GM21367 (cell line): ENCODE results near the gene NARS2.
A peak's percentile ranks its signal among the peaks of the same experiment; 100 is the strongest.

Experiments used
- ATAC-seq: cut with Tn5 transposase; IDR thresholded peaks from one replicate; pipeline ENCODE4 v1.9.1; 2021; ENCODE audit not compliant: unreplicated experiment

Gene NARS2

GRCh38 chr11:78417175-78417887, 157.3 kb downstream of the NARS2 start, which contains the start of gene GAB2:
TSS of gene GAB2 (minus strand) at chr11:78417820. CDS start at chr11:78417720, 100 bp downstream.
- ATAC-seq, result no peak

- peak; percentile 50 for ATAC-seq
These were observed 158.1 kb downstream of the NARS2 start for GRCh38 chr11:78416285-78417174.

DNA sequence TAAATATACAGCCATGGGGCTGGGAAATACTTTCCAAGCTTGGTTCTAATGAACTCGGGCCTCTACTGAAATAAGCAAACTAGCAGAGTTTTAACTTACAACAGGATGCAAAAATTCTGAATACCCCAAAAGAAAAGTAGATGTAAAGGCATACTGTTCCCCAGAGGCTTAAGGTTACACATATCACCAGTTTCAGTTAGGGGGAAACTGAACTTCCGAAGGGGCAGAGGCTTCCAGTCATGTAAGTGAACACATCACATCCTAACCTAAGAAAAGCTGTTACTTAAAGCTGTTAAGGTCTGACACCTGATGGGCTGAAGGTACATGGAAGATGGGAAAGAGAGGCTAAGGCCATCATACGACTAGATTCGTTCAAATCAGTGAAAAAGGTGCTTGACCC, 159.3 kb downstream of the NARS2 start:
- no peak for ATAC-seq

GRCh38 chr11:78414321-78415051, 160.2 kb downstream of the NARS2 start:
- ATAC-seq, result no peak

DNA sequence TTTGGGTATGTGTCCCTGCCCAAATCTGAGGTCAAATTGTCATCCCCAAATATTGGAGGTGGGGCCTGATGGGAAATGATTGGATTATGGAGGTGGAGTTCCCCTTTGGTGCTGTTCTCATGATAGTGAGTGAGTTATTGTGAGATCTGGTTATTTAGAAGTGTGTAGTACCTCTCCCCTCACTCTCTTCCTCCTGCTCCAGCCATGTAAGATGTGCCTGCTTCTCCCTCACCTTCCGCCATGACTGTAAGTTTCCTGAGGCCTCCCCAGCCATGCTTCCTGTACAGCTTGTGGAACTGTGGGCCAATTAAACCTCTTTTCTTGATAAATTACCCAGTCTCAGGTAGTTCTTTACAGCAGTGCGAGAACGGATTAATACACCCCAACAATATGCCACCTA, 166.0 kb downstream of the NARS2 start:
- no peak for ATAC-seq

DNA sequence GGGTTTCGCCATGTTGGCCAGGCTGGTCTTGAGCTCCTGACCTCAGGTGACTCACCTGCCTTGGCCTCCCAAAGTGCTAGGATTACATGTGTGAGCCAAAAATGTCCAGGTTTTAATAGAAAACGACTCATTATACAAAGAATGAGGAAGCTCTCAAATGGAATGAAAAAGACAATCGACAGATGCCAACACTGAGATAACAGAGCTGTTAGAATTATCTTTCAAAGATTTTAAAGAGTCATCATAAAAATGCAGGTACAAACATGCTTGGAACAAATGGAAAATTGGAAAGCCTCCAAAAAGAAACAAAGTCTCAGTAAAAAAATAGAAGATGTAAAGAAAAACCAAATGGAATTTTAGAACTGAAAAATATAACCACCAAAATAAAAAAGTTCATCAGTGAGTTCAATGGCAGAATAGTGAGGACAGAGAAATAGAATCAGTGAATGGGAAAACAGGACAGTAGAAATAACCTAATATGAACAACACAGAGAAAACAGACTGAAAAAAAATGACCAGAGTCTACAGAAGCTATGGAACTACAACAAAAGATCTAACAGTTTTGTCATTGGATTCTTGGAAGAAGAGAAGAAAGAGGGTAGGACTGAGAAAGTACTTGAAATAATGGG, 168.0 kb downstream of the NARS2 start:
- no peak for ATAC-seq

DNA sequence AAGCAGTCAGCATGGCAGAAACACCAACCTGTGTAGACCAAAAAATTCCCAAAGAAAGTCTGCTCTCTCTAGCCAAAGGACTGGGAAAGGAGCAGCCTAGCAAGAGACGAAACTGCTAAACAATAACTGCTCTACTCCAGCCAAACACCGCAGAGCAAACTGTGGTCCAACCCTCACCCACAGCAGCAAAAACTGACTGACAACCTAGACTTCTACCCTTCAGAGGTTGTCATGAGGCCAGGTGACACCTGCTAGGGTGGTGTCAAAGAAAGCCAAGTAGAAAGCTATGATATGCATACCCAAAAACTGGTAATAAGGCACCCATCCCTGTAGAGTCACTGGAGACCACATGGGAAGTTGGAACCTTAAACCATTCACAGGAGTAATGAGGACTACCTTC, 168.9 kb downstream of the NARS2 start:
- ATAC-seq, result no peak

- ATAC-seq, result no peak
These were observed 170.9 kb downstream of the NARS2 start for GRCh38 chr11:78403781-78404180.

DNA sequence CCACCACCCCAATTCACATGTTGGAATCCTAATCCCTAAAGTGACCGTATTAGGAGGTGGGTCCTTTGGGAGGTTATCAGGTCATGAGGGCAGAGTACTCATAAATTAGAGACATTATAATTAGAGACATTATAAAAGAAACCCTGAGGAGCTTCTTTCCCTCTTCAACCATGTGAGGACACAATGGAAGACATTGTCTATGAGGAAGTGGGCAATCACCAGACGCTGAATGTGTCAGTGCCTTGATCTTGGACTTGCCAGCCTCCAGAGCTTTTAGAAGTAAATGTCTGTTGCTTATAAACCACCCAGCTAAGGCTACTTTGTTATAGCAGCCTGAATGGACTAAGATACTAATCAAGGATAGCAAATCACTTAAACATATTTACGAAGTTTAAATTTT, 171.8 kb downstream of the NARS2 start:
- ATAC-seq, result no peak

- no peak for ATAC-seq
These were observed 174.0 kb downstream of the NARS2 start for GRCh38 chr11:78400702-78401101.

DNA sequence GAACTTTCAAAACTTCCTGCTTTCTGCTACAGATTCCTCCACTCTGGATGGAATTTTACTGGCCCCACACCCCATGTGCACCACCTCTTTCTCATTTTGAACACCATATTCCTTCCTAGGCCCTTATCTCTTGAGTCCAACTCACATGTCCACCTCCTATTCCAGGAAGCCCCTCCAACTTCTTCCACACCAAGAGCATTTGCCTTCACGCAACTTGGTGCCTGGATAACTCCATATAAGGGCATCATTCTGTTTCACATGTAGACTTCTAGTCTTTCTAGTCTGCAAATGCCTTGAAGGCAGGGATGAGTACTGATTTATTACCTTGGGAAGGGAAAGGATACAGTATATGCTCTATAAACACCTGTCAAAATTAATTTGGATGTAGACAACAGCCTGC, 174.5 kb downstream of the NARS2 start:
- no peak for ATAC-seq

DNA sequence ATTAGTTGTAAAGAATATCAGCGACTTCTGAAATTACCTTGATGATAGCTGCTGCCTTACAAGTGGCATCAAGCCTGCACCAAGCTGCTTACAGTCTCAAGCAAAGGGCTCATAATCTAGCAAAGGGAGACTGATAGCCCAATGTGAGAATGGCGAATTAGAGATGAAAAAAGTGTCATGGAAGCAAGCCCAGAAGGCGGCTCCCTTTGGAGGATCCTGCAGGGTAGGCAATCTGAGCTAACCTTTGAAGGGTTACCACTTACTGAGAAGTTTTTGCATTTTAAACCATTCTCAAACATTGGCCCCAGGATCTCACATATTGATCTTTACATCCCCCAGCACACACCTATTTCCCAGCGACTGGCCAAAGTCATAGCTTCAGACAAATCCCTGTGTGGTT, 175.5 kb downstream of the NARS2 start:
- ATAC-seq, result no peak

GRCh38 chr11:78398715-78399114, 175.9 kb downstream of the NARS2 start:
- no peak for ATAC-seq

- ATAC-seq, result peak; percentile 69
These were observed 177.3 kb downstream of the NARS2 start for GRCh38 chr11:78397398-78397797.

DNA sequence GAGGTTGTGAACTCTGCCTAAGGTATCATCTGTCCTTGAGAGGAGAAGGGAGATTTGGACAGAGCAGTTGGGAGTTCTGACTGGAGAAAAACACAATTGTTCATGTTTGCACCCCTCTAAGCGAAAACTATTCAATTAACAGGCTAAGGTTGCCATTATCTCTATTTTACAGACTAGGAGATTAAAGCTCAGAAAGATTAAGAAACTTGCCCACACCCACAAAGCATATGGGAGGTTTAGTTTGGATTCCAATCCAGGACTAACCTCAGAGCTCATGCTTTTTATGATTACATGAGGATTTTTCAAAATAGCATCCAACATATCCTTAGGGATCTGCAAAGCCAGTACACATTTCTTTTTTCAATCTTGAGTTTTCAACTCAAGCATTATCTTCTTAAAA, 179.1 kb downstream of the NARS2 start:
- ATAC-seq, result no peak

GRCh38 chr11:78392854-78393253, 181.8 kb downstream of the NARS2 start:
- ATAC-seq, result no peak

GRCh38 chr11:78391424-78391823, 183.2 kb downstream of the NARS2 start:
- ATAC-seq, result no peak

DNA sequence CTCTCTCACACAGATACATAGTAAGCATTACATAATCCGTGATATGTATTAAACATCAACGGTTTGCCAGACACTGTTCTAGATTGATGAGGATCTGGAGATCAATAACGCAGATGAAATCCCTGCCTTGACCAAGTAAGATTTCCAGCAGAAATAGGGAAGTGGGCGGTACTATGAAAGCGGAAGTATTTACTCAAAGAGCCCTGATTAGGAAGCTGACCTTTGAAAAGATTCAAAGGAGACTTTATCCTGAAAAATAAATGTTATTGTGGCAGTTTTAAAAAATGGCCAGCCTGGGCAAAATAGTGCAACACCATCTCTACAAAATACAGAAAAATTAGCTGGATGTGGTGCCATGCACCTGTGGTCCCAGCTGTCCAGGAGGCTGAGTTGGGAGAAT, 183.9 kb downstream of the NARS2 start:
- no peak for ATAC-seq

DNA sequence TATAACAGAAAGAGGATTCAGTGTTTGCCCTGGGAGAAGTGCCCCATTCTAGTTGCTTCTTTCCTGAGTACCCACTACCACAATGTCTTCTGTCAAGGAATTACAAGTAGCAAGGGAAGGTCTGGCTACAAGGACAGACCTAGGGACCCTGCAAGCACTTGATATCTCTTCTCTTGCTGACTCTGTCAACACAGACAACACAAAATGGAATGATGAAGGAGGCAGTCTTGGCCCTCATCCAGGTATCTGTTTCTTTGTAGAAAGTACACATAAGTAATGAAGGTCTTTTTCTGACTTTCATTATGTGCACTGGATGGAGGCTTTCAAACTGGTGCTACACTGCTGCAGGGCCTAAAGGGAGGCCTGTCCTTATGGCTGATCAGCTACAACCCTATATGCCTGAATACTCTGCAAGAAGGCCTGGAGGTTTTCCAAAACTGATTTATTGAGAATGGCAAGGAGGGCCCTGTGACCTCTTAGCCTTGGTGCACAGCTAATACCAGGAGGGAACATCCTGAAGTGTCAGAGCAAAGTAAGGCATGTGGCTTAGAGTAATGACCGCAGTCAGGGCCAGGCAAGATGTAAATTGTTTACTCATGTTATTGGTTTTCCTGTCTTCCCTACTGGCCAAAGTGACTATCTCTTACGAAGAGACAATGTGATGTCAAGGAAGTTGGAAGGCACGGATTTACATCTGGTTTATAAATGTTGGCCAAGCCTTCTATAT, 188.3 kb downstream of the NARS2 start:
- ATAC-seq, result no peak
